Astrocyte (in vitro differentiated cells and primary cell): ENCODE results near the gene HACE1. TPM values are rescaled to one million over a fixed set of nuclear protein-coding genes. Genes with fewer than 3 reads are reported as not detected.
"Not testable (repeated sequence)": the region's sequence is repeated elsewhere in the genome, so short reads cannot be mapped to it uniquely, and the experiment has no call there.

Experiments
- DNase-seq: peaks from one replicate; pipeline ENCODE4 v3.0.0-alpha.2; 2010; ENCODE audit warnings: low read depth
- FAIRE-seq: peaks from 2 replicates; lab custom pipeline; 2011; peaks lifted over from hg19 to GRCh38; lab: Jason Lieb, UNC
- H2AFZ ChIP-seq: 2 replicates; pipeline ENCODE4 v1.6.0; 2012; ENCODE audit warnings: low read depth, low read length, inconsistent platforms
- H3K27ac ChIP-seq: 2 replicates; pipeline ENCODE4 v1.5.1; 2011; ENCODE audit warnings: low read depth, low read length, inconsistent platforms
- H3K27me3 ChIP-seq: 2 replicates; pipeline ENCODE4 v1.6.0; 2011; ENCODE audit warnings: low read length, inconsistent platforms; ENCODE audit not compliant: insufficient read depth
- H3K36me3 ChIP-seq: 2 replicates; pipeline ENCODE4 v1.5.1; 2011; ENCODE audit warnings: low read length, inconsistent platforms; ENCODE audit not compliant: insufficient read depth
- H3K4me1 ChIP-seq: 2 replicates; pipeline ENCODE4 v1.5.1; 2011; ENCODE audit warnings: low read length, inconsistent platforms; ENCODE audit not compliant: insufficient read depth
- H3K4me2 ChIP-seq: 2 replicates; pipeline ENCODE4 v1.6.0; 2012; ENCODE audit warnings: low read length, inconsistent platforms
- H3K4me3 ChIP-seq: 2 replicates; pipeline ENCODE4 v1.5.1; 2011; ENCODE audit warnings: low read depth, mild to moderate bottlenecking, low read length, inconsistent platforms; ENCODE audit not compliant: insufficient read depth
- H3K79me2 ChIP-seq: 2 replicates; pipeline ENCODE4 v1.6.0; 2012; ENCODE audit warnings: mild to moderate bottlenecking, low read length, inconsistent platforms; ENCODE audit not compliant: insufficient read depth
- H3K9ac ChIP-seq: 2 replicates; pipeline ENCODE4 v1.6.0; 2012; ENCODE audit warnings: mild to moderate bottlenecking, low read length, inconsistent platforms
- H3K9me3 ChIP-seq: 2 replicates; pipeline ENCODE4 v1.5.1; 2012; ENCODE audit warnings: low read depth, mild to moderate bottlenecking, low read length, inconsistent platforms; ENCODE audit not compliant: insufficient read depth
- H4K20me1 ChIP-seq: 2 replicates; pipeline ENCODE4 v1.6.0; 2012; ENCODE audit warnings: low read length, inconsistent platforms; ENCODE audit not compliant: insufficient read depth
- H3K27ac Mint-ChIP-seq: one replicate; pipeline ENCODE4 v1.8.0; 2021; ENCODE audit warnings: mild to moderate bottlenecking, mixed read lengths; ENCODE audit not compliant: unreplicated experiment
- H3K27me3 Mint-ChIP-seq: one replicate; pipeline ENCODE4 v1.8.0; 2021; ENCODE audit warnings: low read depth, mixed read lengths; ENCODE audit not compliant: unreplicated experiment
- H3K36me3 Mint-ChIP-seq: one replicate; pipeline ENCODE4 v1.8.0; 2021; ENCODE audit warnings: low read depth, mixed read lengths; ENCODE audit not compliant: unreplicated experiment
- H3K4me1 Mint-ChIP-seq: one replicate; pipeline ENCODE4 v1.8.0; 2021; ENCODE audit warnings: low read depth, mixed read lengths; ENCODE audit not compliant: unreplicated experiment
- H3K4me3 Mint-ChIP-seq: one replicate; pipeline ENCODE4 v1.8.0; 2021; ENCODE audit warnings: mild to moderate bottlenecking, moderate library complexity, mixed read lengths; ENCODE audit not compliant: unreplicated experiment
- H3K9me3 Mint-ChIP-seq: one replicate; pipeline ENCODE4 v1.8.0; 2021; ENCODE audit warnings: mild to moderate bottlenecking, mixed read lengths; ENCODE audit not compliant: unreplicated experiment
- EZH2 ChIP-seq: IDR thresholded peaks from 2 replicates; pipeline ENCODE4 v1.6.1; 2012; ENCODE audit warnings: mild to moderate bottlenecking, low read length, inconsistent platforms; ENCODE audit not compliant: insufficient read depth
- total RNA-seq: library from RNA; stranded (reverse); gene quantifications from 2 replicates; pipeline ENCODE4 v1.2.1, GENCODE V29; 2021
- TF ChIP-seq, protein P1 (sequence below): IDR thresholded peaks from 2 replicates; pipeline ENCODE4 v1.5.1; 2011; ENCODE audit warnings: low read depth, mild to moderate bottlenecking, inconsistent platforms, low read length, moderate library complexity; ENCODE audit not compliant: insufficient read depth

The HACE1 gene
- total RNA-seq, 1 donor from 2014 or later: 13.8 TPM

DNA sequence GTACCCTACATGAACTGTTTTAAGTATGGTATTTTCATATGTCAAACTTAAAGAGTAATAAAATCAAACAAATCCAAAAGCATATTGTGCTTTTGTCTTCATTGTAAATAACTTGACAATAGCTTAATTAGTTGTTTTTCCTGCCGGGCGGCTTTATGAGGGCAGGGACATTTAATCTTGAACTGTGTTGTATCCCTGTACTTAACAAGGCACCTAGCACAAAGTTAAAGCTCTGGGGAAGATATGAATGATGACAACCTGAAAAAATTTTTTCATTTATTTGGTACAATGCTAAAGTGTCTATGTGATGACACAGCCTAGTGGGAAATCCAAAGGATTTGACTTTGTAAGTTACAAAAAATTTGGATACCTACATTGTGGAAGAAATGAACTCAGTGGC lies 502 bp upstream of the HACE1 start:
- no peak overlapping the region for H3K27ac ChIP-seq

DNA sequence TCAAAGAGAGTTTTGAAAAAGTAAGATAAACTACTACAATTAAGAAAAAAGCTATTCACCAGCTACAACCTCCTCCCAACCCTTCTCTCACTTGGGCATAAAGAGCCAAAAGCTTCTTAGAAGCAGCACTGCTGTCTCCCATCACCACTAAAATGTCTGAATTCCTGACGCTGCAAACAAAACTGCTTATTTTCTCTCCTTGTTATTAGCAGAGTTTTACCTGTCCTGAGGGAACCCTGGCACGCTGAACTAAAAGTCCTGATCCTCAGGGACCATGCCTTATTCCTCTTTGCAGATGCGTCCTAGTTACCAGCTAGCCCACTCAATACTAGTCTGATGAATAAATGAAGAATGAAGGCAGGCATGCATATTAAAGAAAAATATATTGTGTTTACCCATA lies 1.1 kb downstream of the HACE1 start:
- no peaks in the 10 kb centered on the region for H3K9me3 Mint-ChIP-seq
- FAIRE-seq (no peak), DNase-seq (no peak)
- peaks cover 7% of the 10 kb centered on the region for H3K4me1 Mint-ChIP-seq
- H3K9ac ChIP-seq: peak overlapping the region; percentile 87
- no peaks in the 10 kb centered on the region for H3K9me3 ChIP-seq
- no peaks in the 10 kb centered on the region for H3K27me3 ChIP-seq
- peaks cover 19% of the 10 kb centered on the region for H3K79me2 ChIP-seq
- peak overlapping the region; percentile 82 for H3K4me3 ChIP-seq
- H3K36me3 Mint-ChIP-seq: no peaks in the 10 kb centered on the region
- H2AFZ ChIP-seq: peak overlapping the region; percentile 76
- H3K4me2 ChIP-seq: peak overlapping the region; percentile 96
- peak overlapping the region; percentile 4 for H3K27ac Mint-ChIP-seq
- no peaks in the 10 kb centered on the region for H3K27me3 Mint-ChIP-seq
- peak overlapping the region; percentile 98 for H3K4me3 Mint-ChIP-seq
- no peaks in the 10 kb centered on the region for H3K36me3 ChIP-seq
- peaks cover 5% of the 10 kb centered on the region for H3K4me1 ChIP-seq
- no peaks in the 10 kb centered on the region for H4K20me1 ChIP-seq
- H3K27ac ChIP-seq: no peak overlapping the region
- TF ChIP-seq EZH2: no peak
- TF ChIP-seq, protein P1, sequence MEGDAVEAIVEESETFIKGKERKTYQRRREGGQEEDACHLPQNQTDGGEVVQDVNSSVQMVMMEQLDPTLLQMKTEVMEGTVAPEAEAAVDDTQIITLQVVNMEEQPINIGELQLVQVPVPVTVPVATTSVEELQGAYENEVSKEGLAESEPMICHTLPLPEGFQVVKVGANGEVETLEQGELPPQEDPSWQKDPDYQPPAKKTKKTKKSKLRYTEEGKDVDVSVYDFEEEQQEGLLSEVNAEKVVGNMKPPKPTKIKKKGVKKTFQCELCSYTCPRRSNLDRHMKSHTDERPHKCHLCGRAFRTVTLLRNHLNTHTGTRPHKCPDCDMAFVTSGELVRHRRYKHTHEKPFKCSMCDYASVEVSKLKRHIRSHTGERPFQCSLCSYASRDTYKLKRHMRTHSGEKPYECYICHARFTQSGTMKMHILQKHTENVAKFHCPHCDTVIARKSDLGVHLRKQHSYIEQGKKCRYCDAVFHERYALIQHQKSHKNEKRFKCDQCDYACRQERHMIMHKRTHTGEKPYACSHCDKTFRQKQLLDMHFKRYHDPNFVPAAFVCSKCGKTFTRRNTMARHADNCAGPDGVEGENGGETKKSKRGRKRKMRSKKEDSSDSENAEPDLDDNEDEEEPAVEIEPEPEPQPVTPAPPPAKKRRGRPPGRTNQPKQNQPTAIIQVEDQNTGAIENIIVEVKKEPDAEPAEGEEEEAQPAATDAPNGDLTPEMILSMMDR: no peak

More for the DNA sequence above, 502 bp upstream of the HACE1 start:
- Histone ChIP-seq H2AFZ (peak overlapping the region; percentile 76), H3K27me3 (no peaks in the 10 kb centered on the region), H3K4me1 (peaks cover 5% of the 10 kb centered on the region), H4K20me1 (no peaks in the 10 kb centered on the region), H3K4me3 (peak overlapping the region; percentile 82), H3K9me3 (no peaks in the 10 kb centered on the region), H3K9ac (peak overlapping the region; percentile 87), H3K79me2 (peaks cover 16% of the 10 kb centered on the region), H3K4me2 (peak overlapping the region; percentile 96), H3K36me3 (no peaks in the 10 kb centered on the region)
- Mint-ChIP-seq H3K27ac (peak overlapping the region; percentile 9), H3K27me3 (peaks cover 2% of the 10 kb centered on the region), H3K9me3 (no peaks in the 10 kb centered on the region), H3K36me3 (no peaks in the 10 kb centered on the region), H3K4me3 (peak overlapping the region; percentile 98), H3K4me1 (peaks cover 6% of the 10 kb centered on the region)
- FAIRE-seq: no peak
- DNase-seq: no peak
- TF ChIP-seq EZH2: no peak
- TF ChIP-seq, protein P1: no peak

DNA sequence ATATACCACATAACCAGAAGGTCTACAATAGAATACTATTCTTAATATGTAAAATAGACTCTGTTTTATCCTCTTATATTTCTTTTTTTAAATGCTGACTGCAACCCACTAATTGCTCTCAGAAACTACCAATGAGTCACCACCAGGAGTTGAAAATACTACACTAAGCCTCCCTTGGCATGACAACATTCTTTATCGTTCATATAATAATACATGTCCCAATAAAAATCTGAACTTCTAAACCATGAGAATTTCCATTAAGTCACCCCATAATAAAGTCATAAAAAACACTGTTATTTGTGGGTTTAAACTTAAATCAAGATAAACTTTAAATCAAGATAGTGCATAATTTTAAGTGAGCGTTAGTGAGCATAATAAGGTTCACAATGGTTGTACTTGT lies 4.2 kb downstream of the HACE1 start:
- Mint-ChIP-seq H3K27me3 (no peaks in the 10 kb centered on the region), H3K4me3 (no peak overlapping the region), H3K4me1 (peaks cover 10% of the 10 kb centered on the region), H3K27ac (no peak overlapping the region), H3K9me3 (no peaks in the 10 kb centered on the region), H3K36me3 (no peaks in the 10 kb centered on the region)
- DNase-seq (peak; percentile 27), FAIRE-seq (no peak)
- Histone ChIP-seq H3K9me3 (no peaks in the 10 kb centered on the region), H3K4me2 (no peak overlapping the region), H3K36me3 (peaks cover 2% of the 10 kb centered on the region), H2AFZ (no peak overlapping the region), H3K27ac (no peak overlapping the region), H3K27me3 (no peaks in the 10 kb centered on the region), H3K4me3 (no peak overlapping the region), H3K79me2 (peaks cover 23% of the 10 kb centered on the region), H4K20me1 (peaks cover 4% of the 10 kb centered on the region), H3K9ac (no peak overlapping the region), H3K4me1 (peaks cover 5% of the 10 kb centered on the region)
- TF ChIP-seq, protein P1: no peak
- TF ChIP-seq EZH2: no peak

DNA sequence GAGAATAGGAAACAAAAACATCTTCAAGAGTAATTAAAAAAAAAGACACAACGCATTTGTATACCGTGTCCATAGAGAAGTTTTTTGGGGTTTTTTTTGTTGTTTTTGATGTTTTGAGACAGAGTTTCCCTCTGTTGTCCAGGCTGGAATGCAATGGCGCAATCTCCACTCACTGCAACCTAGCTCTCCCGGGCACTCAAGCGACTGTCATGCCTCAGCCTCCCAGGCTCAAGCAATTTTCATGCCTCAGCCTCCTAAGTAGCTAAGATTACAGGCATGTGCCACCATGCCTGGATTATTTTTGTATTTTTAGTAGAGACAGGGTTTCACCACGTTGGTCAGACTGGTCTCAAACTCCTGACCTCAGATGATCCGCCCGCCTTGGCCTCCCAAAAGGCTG lies 12.0 kb downstream of the HACE1 start:
- H3K4me3 Mint-ChIP-seq, H3K4me2 ChIP-seq, H2AFZ ChIP-seq, H3K27me3 ChIP-seq, H3K4me1 Mint-ChIP-seq, H3K4me3 ChIP-seq, H3K79me2 ChIP-seq, H3K27ac Mint-ChIP-seq, H3K27ac ChIP-seq, H4K20me1 ChIP-seq, DNase-seq, H3K27me3 Mint-ChIP-seq, FAIRE-seq, H3K36me3 ChIP-seq, H3K9ac ChIP-seq, H3K36me3 Mint-ChIP-seq, H3K9me3 Mint-ChIP-seq, H3K4me1 ChIP-seq, H3K9me3 ChIP-seq: not testable (repeated sequence)
